GM18909 (cell line): ENCODE measurements around the gene MAGI2.
A peak's percentile ranks its signal among the peaks of the same experiment; 100 is the strongest.

Experiments
- ATAC-seq: cut with Tn5 transposase; IDR thresholded peaks from one replicate; pipeline ENCODE4 v1.9.1; 2021; ENCODE audit warnings: mild to moderate bottlenecking; ENCODE audit not compliant: unreplicated experiment, poor library complexity

Gene MAGI2

DNA sequence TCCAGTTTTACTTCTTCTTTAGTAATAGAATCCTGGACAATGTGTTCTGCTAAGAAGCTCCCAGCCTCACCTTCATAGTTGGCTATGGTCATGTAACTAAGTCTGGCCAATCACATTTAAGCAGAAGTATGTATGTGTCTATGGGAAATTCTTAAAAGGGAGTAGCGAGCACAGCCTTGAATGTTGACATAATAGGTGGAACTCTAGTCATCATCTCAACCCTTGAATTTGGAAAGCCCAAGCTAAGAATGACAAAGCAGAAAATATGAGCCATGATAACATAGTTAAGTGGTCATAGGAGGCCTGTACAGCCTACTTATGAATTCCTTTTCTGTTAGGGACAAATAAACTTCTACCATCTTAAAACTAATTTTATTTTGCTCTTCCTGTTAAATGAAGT lies 134.1 kb downstream of the MAGI2 start:
- no peak for ATAC-seq

DNA sequence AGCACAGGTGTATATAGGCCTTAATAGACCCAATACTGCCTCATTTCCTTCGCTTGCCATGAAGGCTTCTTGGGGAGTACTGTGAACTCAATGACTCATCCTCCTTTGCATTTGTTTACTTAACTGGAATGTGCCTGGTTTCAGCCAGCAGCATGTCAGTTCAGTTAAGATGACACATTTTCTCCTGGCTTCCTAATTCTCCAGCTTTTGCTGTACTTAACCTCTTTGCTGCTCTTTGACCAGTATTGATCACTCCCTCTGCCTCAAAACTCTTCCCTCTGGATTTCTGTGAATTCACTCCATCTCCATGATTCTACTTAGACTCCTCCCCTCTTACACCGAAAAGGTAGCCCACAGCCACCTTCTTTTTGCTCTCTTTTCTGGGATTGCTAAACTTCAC lies 135.7 kb downstream of the MAGI2 start:
- no peak for ATAC-seq

DNA sequence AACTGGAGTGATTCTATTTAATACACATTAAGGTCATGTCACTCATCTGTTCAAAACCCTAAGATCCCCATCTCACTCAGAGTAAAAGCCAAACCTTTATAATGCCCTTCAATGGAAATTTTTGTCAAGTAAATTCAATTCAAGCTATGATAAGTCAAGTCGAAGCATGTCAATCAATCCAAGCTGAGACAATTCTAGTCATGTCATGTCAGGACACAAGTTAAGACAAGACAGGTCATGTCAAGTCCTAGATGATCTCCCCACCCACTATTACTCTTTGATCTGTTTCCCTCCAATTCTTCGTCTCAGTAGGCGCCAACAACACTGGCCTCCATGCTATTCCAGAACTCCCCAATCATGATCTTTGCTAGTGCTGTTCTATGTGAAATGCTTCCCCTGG lies 141.4 kb downstream of the MAGI2 start:
- ATAC-seq, result no peak

DNA sequence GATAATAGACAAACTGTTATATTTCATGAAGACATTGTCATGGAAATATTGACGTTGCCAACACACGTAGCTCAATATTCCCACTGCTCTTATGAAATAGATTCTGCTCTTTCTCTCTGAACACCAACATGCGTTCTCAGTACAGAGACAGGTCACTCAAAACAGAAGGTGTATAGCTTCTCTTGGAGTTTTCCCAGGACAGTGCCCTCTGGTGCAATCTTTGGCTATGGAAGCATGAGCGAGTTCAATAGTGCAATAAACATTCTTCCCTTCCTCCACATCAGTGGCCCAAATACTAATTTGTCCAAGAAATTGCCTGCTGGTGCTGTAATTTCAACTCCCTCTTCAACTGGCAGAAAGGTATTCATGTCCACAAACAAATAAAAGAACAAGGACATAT lies 145.3 kb downstream of the MAGI2 start:
- no peak for ATAC-seq

DNA sequence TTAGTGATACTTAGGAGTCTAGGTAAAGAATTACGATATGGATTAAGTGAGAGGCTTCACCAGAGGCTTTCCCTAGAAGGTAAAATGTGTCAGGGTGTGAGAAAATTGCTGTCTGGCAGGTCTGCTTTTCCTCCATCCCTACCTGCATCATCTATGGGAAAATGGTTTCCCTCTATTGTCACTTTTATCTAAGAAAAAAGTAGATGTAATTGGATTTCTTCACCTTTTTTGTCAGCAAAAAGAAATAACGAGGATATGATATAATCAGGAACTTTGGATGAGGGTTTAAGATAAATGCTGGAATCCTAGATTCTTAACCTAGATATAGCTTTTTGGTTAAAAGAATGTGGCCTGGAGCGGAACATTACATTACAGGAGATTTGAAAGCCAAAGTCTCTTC lies 146.1 kb downstream of the MAGI2 start:
- no peak for ATAC-seq

DNA sequence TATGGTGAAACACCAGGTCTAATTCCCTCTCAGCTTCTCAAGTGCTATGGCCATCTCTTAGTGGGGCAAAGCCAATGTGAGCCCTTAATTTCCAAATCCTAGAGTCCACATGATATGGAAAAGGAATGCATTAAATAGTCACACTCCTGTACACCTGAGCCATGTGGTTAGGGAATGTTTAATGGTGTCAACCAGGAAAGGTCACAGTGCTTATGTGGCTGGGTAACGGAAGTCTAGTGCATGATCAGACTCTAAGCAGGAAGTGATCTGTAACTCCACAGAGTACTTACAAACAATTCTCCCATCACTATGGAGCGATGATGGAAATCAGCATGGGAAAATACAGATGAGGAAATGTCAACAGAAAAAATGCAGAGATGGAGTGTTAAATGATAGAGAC lies 148.8 kb downstream of the MAGI2 start:
- ATAC-seq, result no peak

DNA sequence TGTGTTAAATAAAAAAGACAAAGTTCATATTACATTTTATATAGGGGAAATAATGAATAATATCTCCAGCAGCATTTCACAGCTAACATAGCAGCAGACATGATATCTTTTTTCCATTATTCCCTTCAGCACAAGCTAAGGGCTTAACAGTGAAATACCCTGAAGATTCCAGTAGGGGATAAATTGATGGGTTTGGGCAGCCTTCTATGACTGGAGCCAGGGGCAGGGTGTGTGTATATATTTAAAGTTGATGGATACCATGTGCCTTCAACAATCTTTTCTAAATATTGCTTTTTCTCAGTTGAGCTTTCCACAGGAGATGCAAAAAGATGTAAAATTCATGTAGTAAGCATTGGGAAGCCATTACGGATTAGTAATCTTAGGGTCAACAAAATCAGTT lies 151.2 kb downstream of the MAGI2 start:
- ATAC-seq, result no peak

DNA sequence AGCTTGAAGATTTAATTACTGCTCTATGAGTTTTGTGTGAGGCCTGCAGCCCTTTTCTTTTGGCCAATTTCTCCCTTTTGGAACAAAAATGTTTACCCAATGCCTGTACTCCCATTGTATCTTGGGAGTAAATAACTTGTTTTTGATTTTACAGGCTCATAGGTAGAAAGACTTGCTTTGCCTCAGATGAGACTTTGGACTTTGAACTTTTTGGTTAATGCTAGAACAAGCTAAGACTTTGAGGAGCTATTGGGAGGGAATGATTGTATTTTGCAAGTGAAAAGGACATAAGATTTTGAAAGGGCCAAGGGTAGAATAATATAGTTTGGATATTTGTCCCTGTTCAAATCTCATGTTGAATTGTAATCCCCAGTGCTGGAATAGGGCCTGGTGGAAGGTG lies 152.0 kb downstream of the MAGI2 start:
- ATAC-seq, result no peak

DNA sequence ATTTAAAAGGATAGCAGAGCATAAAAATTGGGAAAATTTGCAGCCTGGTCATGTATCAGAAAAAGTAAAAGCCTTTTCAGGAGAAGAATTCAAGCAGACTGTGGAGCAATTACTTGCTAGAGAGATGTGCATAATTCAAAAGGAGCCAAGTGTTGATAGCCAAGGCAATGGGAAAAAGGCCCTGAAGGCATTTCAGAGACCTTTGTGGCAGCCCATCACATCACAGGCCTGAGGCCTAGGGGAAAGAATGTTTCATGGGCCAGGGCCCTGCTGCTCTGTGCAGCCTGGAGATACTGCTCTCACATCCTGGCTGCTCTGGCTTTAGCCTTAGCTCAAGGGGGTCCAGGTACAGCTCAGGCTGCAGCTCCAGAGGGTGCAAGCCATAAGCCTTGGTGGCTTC lies 152.9 kb downstream of the MAGI2 start:
- ATAC-seq, result no peak

DNA sequence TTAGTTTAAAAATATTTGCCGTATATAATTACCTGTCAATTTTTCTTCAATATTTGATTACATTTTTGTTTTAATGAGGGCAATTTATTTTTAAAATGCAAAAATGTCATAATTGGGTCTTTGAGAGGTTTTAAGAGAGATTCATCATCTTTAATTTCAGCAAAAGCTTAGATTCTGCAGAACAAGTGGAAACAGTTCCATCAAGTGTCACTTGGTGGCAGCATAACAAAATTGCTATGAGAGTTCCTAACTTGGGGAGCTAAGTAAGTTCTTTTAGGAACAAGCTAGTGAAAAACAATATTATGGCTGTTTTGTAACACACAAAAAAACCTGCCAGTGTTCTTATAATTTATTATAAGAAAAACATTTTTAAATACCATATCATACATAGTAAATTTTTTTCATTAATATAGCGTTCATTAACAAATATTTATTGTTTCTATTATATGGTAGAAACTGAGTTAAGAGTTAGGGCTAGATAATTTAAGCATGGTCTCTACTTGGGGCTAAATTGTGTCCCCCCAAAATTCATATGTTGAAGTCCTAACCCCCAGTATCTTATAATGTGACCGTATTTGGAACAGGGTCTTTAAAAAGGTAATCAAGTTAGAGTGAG lies 155.2 kb downstream of the MAGI2 start:
- ATAC-seq, result peak; percentile 47

DNA sequence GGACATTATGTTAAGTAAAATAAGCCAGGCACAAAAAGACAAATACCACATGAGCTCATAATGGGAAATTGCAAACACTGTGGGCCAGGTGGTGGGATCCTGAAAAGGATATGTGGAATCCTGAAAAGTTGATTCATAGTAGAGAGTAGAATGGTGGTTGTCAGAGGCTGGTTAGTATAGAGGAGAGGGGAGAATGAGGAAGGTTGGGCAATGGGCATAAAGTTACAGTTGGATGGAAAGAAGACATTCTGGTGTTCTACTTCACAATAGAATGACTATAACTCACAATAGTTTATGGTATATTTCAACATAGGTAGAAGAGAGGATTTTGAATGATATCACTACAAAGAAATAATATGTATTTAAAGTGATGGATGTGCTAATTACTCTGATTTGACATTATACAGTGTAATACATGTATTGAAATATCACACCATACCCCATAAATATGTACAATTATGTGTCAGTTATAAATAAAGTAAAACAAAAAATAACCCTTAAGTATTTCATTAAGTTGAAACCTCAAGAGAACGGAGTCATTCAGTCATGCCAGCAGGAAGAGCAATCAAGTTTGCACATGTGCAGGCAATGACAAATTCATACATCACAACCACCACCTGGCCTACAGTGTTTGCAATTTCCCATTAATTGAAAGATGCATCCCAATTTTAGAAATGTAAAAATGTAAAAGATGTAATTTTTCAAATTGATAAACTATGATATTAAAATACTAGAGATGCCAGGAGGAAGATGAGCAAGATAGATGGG lies 156.7 kb downstream of the MAGI2 start:
- no peak for ATAC-seq

DNA sequence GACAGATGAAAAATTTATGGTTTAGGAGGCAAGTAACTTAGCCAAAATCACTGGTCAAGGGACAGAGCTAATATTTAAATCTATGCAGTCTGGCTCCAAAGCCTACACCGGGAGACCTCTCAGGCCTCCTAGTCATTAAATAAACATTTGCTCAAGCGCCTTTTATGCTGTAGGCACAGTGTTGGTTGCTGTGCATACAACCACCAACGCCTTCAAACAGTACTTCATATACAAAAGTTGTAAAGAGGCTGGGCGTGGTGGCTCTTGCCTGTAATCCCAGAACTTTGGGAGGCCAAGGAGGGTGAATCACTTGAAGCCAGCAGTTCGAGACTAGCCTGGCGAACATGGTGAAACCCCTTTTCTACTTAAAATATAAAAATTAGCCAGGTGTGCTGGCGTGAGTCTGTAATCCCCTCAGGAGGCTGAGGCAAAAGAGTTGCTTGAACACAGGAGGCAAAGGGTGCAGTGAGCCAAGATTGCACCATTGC lies 159.8 kb downstream of the MAGI2 start:
- no peak for ATAC-seq

DNA sequence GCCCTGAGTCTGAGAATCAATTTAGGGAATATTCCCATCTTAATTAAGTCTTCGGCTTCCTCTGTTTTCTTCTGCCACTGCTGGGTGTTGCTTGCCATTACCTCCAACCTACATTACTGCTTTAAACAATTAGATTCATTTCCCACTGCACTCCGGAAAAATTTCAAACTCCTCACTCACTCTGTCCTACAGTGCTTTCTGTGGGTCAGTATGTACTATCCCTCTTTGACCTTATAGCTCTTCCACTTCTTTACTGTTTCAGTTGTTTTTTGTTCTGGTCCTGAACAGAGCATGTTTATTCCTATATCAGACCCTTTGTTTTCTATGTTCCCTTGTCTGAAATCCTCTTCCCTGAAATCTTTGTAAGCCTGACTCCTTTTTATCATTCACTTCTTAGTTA lies 160.6 kb downstream of the MAGI2 start:
- ATAC-seq, result no peak

DNA sequence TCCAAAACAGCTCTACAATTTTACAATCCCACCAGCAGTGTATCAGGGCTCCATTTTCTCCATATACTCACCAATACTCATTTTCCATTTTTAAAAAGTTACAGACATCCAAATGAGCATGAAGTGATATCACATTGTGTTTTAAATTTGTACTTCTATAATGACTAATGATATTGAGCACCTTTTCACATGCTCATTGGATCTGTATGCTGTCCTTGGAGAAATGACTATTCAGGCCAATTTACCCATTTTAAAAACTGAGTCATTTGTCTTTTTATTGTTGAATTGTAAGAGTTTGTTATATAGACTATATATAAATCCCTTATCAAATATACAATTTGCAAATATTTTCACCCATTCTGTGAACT lies 162.0 kb downstream of the MAGI2 start:
- ATAC-seq, result no peak

DNA sequence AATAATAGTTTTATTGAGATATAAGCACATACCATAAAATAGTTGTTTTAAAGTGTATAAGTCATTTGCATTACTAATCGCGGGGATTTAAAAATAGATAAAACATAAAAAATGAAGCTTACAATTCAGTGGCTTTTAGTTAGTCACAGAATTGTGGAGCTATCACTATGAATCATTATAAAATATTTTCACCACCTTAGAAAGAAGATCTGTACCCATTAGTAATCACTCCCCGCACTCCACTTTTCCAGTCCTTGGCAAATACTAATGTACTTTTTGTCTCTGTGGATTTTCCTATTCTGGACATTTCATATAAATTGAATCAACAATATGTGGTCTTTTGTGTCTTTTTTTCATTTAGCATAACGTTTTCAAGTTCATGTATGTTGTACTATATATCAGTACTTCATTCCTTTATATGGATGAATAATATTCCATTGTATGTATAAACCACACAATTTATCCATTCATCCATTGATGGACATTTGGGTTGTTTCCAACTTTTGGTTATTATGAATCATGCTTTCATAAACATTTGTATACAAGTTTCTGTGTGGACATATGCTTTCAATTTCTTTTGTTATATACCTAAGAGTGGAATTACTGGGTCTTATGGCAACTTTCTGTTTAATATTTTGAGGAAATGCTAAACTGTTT lies 162.5 kb downstream of the MAGI2 start:
- ATAC-seq, result no peak

DNA sequence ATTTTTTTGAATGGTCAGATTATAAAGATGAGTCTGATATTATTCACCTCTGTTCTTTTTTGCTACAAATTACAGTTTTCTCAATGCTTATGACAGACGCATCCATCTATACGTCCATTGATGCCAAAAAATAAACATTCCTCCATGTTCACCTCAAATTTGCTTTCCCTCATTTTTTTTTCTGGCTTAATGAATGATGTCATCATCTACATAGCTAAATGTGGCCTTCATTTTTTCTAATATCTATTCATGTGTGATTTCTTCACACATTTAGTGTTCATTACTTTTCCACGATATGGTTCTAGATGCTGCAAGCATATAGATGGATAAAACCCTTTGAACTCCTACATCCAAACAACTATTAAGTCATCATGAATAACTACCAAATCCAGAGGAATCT lies 163.1 kb downstream of the MAGI2 start:
- no peak for ATAC-seq

DNA sequence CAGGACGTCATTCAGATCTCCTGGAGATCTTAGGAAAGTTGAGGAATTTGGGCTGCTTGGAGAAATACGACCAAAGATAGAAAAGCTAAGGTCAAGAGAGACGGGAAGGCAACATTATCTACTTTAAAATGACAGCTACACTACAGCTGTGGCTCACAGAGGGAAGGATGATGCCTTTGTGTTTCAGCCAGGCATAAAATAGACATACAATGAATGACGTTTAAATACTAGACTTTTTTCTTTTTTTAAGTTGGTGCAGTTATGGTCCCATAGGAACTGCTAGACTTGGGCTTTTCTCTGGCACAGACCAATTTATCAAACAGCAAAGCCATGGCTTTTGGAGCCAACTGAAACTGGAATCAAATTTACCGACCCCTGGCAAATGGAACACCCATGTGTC lies 164.8 kb downstream of the MAGI2 start:
- no peak for ATAC-seq

DNA sequence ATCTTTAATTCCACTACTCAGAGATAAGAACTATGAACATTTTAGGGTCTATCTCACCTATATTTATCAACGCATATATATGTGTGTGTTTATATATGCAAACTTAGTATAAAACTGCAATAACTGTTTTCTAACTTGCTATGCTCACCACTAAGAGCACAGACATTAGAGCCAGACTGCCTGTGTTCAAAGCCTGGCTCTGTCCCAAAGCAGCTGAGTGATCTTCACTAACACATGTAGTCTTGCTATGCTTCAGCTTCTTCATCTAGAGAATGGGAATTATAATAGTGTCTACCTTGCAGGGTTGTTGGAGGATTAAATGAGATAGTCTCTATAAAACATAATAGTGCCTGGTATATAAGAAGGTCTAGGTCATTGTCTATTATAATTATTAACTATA lies 165.5 kb downstream of the MAGI2 start:
- no peak for ATAC-seq

DNA sequence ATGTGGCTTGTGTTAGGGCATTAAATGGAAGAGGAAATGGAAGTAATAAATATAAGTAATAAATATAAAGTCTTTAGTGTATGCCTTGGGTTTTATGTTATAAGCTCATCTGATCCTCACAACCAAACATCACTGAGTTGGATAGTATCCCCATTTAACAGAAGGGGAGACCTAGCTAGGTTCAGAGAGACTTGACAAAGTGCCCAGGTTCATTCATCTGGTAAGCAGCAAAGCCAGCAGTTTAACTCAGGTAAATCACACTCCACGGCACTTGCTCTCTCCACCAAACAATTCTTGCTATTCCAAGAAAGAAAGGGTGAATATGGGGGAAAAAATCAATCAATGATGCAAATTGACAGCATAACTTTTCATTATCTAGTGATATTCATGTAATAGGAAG lies 167.3 kb downstream of the MAGI2 start:
- ATAC-seq, result no peak

DNA sequence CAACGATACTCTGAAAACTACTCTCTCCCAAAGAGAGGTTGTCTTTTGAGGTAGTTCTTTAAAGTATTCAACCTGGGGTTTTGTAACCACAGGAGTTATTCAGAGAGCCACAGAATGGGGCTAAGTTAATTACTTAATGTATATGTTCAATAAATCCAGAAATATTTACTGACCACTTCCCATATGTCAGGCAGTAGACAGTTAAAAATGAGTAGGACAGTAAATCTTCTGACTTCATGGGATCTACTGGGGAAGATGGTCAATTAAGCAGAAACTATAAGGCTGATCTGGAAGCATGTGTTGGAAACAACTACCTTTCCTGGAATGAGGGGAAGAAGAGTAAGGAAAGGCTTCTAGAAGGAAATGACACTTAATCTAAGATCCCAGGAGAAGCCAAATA lies 167.7 kb downstream of the MAGI2 start:
- no peak for ATAC-seq

DNA sequence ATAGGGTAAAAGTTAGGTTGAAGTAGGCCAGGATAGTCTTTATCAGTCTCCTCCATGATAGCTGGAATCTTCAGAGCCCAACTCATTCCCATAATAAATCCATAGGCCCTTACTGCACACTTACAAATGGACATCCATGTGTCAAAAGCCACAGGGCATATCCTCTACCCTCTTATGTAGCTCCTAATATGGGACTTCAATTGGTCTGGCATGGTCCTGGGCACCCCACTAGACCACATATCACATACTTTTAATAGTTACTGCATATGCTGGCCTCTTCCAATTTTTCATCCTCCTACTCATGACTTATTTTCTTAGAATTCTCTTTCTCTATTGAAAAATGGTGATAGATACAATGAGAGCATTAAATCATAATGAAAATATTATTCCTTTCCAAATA lies 169.3 kb downstream of the MAGI2 start:
- no peak for ATAC-seq
